HG02981 (cell line): ENCODE measurements around the gene CYB561.

Experiments
- ATAC-seq: cut with Tn5 transposase; IDR thresholded peaks from one replicate; pipeline ENCODE4 v1.9.1; 2021; ENCODE audit warnings: mild to moderate bottlenecking, moderate library complexity; ENCODE audit not compliant: unreplicated experiment

The CYB561 gene

GRCh38 chr17:63452046-63452961, 6.2 kb upstream of the CYB561 start:
- no peak for ATAC-seq

DNA sequence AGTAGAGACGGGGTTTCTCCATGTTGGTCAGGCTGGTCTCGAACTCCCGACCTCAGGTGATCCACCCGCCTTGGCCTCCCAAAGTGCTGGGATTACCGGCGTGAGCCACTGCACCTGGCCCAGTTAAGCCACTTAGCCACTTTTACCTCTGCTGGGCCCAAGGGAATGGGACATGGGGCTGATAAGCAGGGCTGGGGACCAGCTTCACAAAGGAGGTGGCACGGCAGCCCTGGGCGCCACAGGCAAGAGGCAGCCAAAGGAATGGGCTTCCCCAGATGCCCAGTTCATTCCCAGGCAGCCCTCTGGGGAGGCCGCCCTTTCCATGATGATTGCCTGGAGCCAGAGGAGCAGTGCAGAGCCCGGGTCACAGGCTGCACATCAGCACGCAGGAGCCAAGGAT, 5.0 kb upstream of the CYB561 start:
- no peak for ATAC-seq

GRCh38 chr17:63450551-63450950, 4.4 kb upstream of the CYB561 start:
- no peak for ATAC-seq

DNA sequence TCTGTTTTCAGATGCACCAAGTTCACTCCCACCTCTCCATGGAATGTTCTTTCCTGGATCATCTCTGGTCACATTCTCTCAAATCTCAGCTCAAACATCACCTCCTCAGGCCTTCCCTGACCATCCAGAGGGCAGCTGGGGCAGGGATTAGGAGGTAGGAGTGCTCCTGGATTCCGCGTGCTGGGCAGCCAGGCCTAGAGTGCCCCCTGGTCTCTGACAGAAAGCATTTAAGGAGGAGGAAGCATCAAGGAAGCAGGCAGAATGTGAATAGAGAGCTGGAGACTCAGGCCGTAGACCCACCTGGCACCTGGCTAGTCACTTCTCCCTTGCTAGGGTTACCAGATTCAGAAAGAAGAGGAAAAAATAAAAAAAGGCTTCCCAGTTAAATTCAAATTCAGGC, 2.5 kb upstream of the CYB561 start:
- no peak for ATAC-seq

DNA sequence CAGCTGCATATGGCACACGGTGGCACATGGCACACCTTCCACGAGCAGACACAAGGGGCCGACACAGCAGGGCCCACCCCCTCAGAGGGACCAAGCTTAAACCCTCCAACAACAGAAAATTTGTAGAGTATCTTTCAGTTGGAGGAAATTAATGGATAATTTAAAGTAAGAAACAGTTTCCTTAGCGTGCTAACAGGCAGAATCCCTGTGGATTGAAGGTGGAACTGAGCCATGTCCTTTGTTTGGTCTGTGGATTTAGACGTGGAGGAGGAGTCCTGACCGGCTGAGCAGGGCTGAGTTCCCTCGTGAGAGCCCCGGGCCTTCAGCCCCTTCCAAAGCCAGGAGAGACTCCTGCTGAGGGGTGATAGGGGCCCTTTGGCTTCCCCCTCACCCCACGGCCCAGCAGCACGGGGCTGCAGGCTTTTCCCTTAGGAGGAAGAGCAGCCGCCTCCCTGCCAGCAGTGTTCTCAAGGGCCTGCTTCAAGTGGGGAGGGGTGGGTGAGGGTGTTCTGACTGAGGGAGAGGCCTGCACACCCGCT, 1.4 kb upstream of the CYB561 start:
- no peak for ATAC-seq

GRCh38 chr17:63446753-63447470, 806 bp upstream of the CYB561 start:
- peak; percentile 31 for ATAC-seq

- ATAC-seq, result no peak
These were observed 544 bp downstream of the CYB561 start for GRCh38 chr17:63445571-63445953.

- no peak for ATAC-seq
These were observed 1.0 kb downstream of the CYB561 start for GRCh38 chr17:63445065-63445464.

DNA sequence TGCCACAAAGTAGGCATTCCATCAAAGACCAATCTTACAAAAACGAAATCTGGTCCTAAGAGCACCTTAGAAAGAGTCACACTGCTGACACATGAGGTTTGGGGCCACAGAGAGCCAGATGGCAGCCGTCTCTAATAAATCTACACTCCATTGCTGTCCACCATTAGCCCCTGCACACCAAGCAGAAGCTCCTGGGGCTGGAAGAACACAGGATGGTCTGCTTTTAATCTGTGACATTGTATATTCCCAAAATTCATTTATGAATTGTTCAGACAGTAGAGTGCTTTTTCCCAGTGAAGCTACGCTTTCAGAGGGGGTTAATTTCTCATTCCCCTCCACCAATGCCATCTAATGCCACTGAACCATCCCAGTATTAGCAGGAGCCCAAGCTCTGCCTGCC, 1.6 kb downstream of the CYB561 start:
- ATAC-seq, result no peak

DNA sequence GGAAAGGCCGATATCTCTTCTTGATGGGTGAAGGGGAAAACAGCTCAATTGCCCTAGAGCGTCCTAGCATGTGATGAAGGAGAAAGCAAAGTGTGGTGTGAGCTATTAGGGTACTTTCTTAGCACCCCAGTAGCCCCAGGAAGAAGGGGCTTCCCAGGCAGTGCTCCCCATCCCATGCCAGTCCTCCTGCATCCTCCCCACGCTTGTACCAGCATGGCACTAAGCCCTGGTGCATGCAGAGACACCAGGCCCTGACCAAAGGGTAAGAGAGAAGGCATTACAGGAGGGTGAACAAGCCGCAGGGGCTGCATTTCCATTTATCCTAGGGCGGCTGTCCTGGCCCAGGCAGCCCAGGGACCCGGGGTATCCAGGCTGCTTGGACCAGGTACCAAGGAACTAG, 3.1 kb downstream of the CYB561 start:
- ATAC-seq, result no peak

DNA sequence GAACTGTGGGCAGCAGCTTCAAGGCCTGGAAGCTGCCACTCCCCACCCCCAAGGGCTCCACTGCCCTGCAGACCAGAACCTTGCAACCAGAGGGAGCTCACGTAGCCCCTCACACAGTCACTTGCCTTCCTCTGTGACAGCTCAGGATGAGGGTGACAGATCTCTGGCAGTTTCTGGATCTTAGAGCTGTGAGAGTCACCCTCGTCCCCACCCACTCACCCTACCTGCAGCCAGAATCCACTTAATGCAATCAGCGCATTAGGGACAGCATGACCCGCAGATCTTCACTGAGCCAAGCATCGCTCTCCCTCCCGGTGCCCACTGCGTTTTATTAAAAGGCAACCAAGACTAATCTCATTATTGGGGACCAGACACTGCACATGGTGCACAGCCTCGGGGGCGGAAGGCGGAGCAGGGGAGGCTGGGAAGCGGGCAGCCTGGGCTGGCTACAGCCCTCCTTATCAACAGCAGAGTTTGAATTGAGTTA, 3.5 kb downstream of the CYB561 start:
- no peak for ATAC-seq

- no peak for ATAC-seq
These were observed 4.0 kb downstream of the CYB561 start for GRCh38 chr17:63442074-63442473.

GRCh38 chr17:63441654-63442053, 4.5 kb downstream of the CYB561 start:
- ATAC-seq, result no peak

GRCh38 chr17:63440770-63441335, 5.3 kb downstream of the CYB561 start:
- ATAC-seq, result no peak

DNA sequence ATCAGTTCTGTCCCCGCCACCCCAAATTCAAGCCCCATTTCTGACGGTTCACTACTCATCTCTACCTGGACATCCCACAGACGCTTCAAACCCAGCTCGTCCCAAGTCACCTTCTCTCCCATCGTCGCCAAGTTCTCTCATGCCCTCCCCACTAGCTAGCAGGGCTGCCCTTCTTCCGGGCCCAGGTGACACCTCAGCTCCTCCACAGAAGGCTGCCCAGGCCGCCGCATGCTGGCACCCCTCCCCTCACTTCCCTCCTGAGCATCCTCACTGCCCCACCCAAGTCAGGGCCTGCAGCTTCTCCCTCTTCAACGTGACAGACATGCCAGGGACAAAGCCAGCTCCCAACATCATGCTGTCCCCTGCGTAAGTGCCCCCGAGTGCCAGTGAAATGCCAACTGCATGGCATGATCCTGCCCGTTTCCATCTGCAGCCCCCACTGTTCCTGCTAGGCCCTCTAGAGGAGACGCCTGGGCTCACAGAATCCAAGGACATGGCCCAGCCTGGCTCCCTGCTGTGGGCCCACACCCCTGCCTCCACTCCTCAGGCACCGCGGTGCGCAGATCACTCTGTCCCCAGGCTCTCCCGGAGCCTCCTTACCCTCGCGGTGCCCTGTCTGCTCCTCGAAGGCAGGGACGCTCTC, 5.9 kb downstream of the CYB561 start:
- ATAC-seq, result no peak

DNA sequence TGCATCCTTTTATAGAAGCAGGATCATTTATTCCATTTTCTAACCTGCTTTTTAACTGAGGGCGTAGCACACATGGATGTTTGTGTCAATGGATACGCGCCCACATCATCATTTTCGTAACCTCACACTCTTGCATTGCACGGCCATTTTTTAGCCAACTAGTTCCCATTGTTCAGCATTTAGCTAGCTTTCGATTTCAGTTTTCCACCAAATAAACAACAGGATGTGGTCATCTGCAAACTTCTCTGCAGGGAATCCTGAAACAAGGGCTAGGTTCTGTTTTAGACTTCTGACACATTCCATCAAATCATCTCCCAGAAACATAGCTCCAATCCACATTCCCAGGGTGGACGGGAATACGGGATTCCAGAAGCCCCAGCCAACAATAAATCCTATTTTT, 6.4 kb downstream of the CYB561 start:
- no peak for ATAC-seq

DNA sequence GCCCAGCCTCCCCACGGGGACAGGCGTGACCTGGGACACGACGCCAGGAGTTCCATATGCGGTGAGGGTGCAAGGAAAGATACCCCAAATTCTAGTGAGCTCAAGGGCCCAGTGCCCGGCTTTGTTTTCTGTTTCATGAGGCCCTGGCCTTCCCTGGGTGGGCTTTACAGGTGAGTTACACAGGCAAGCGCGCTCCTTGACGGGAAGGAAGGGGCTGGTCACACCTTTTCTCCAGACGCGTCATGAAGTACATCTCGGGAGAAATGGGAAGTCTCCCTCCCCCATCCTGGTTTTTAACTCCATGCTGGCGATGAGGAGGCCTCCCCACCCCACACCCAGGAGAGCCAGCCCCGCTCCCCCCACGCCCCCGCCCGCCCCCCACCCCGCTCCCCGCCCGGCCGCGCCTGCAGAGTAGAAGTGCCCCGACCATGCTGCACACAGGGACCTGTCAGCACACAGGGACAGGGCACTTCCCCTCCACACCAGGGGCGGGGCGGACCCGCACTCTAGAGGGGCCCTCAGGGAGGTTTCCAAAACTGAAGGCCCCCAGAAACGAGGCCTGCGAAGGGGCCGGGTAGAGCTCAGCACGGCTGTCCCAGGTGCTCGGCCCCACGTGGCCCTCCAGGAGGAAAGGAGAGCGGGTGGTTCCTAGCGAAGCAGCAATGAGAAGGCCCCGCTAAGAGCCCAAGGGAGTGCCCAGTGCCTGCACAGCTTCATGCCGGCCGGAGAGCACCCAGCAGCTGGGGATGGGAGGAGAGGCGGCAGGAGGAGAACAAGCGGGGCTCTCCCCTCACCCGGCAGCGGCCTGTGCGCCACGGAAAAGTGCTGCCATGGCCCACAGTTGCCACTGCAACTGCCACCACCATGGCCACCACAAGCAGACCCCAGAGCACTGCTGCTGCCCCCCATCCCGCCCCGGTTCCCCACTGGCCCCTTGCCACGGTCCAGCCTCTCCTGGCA, 7.7 kb downstream of the CYB561 start:
- no peak for ATAC-seq

DNA sequence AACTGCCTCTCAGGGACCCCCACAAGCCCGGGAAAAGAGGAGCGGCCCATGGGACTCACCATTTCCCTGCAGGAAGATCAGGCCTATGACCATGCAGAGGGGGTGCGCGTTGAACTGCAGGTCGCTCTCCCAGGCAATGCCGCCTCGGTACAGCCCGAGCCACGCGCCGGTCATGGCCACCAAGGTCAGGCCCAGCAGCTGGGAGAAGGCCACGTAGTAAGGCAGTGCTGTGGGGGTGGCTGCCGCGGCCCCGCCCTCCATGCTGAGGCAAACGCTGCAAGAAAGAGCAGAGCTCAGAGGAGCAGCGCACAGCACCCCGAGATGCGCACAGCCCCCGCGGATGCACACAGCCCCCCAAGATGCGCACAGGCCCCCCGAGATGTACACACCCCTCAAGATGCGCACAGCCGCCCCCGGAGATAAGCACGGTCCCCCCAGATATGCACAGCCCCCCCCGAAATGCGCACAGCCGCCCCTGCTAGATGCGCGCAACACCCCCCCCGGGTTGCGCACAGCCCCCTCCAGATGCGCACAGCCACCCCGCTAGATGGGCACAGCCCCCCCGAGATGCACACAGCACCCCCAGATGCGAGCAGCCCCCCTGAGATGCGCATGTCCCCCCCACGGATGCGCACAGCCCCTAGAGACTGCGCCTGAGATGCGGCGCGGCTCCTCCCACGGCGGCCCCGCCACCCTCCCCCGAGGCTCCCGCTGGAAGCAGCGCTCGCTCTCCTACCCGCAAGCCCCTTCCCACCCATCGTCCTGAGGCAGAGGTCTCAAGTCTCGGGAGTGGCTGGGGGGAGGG, 8.6 kb downstream of the CYB561 start:
- no peak for ATAC-seq

GRCh38 chr17:63436523-63437110, 9.5 kb downstream of the CYB561 start:
- ATAC-seq, result no peak
